Stomach (tissue), 4 donors: ENCODE data around the gene SDK2.

Experiments used
- POLR2A ChIP-seq, 4 donors: fragments of 450-650 bp; IDR thresholded peaks; one replicate each; pipeline ENCODE4 v1.6.1; 2016; ENCODE audit warnings: antibody characterized with exemption in 4 of 4, control low read depth in 2 of 4, mild to moderate bottlenecking in 1 of 4, moderate library complexity in 1 of 4
- TF ChIP-seq, protein P1 (sequence below), 7 experiments: fragments of 450-650 bp in 4 of 7; fragments of 200-600 bp in 3 of 7; sonication (generic) in 3 of 7; IDR thresholded peaks; one replicate each; pipeline ENCODE4 v1.5.1; 2016 to 2019; ENCODE audit warnings: antibody characterized with exemption in 7 of 7, control low read depth in 2 of 7, mild to moderate bottlenecking in 1 of 7

DNA sequence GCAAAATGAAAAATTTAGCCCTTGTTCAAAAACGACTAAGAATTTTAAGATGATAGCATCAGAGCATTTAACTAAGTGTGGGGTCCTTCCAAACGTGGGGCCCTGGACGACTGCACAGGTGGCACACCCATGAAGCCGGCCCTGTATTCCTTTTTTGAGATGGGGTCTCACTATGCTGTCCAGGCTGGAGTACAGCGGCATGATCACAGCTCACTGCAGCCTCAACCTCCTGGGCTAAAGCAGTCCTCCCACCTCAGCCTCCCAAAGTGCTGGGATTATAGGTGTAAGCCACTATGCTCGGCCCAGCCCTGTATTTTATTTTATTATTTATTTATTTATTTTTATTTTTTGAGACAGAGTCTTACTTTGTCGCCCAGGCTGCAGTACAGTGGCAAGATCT, 241.8 kb downstream of the SDK2 start:
- TF ChIP-seq, protein P1, sequence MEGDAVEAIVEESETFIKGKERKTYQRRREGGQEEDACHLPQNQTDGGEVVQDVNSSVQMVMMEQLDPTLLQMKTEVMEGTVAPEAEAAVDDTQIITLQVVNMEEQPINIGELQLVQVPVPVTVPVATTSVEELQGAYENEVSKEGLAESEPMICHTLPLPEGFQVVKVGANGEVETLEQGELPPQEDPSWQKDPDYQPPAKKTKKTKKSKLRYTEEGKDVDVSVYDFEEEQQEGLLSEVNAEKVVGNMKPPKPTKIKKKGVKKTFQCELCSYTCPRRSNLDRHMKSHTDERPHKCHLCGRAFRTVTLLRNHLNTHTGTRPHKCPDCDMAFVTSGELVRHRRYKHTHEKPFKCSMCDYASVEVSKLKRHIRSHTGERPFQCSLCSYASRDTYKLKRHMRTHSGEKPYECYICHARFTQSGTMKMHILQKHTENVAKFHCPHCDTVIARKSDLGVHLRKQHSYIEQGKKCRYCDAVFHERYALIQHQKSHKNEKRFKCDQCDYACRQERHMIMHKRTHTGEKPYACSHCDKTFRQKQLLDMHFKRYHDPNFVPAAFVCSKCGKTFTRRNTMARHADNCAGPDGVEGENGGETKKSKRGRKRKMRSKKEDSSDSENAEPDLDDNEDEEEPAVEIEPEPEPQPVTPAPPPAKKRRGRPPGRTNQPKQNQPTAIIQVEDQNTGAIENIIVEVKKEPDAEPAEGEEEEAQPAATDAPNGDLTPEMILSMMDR (IDR thresholded peaks at IDR 0.05): no peak
- no peak for TF ChIP-seq POLR2A (IDR thresholded peaks at IDR 0.05)
